DMS79 (cell line): ENCODE results near the gene RETN.

Experiments
- DNase-seq: peaks from one replicate; lab custom pipeline; 2025; lab: John Stamatoyannopoulos, UW

Gene RETN

GRCh38 chr19:7668842-7669241, at the start of gene RETN:
TSS of gene RETN (plus strand) at chr19:7669049. CDS start at chr19:7669327, 278 bp downstream.
- DNase-seq: no peak

DNA sequence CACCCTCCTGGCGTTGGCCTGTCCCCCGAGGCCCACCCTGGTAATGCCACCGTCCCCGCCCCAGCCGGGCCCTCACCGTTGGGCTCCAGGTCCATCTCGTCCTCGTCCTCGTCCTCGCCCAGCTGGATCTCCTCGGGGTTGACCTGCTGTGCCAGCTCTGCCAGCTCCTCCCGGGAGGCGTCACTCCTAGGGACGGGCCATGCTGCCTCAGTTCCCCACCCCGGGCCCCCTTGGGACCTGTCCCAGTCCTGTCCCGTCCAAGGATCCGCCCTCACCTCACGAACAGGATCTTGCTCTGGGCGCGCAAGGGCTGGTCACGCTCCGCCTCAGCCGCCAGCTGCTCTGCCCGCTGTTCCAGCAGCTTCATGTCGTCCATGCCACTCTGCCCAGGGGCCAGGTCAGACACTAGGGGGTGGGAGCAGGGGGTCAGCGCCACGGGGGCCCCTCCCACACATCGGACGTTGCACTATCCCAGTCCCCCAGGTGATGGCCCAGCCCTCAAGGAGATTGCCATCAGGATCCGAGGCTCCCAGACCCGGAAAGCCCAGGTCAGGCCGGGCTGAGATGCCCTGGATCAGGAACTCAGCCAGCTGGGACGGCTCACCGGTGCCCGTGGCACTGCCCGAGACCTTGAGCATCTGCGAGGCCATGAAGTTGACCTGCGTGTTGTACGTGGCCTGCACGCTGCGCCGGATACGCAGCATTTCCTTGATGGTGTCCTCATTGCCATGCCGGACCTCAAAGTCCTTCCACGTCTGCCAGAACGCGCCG, 49.0 kb upstream of the RETN start:
- DNase-seq: no peak

GRCh38 chr19:7620442-7621412, 48.1 kb upstream of the RETN start:
- no peak for DNase-seq

GRCh38 chr19:7622933-7623685, 45.7 kb upstream of the RETN start:
- no peak for DNase-seq

DNA sequence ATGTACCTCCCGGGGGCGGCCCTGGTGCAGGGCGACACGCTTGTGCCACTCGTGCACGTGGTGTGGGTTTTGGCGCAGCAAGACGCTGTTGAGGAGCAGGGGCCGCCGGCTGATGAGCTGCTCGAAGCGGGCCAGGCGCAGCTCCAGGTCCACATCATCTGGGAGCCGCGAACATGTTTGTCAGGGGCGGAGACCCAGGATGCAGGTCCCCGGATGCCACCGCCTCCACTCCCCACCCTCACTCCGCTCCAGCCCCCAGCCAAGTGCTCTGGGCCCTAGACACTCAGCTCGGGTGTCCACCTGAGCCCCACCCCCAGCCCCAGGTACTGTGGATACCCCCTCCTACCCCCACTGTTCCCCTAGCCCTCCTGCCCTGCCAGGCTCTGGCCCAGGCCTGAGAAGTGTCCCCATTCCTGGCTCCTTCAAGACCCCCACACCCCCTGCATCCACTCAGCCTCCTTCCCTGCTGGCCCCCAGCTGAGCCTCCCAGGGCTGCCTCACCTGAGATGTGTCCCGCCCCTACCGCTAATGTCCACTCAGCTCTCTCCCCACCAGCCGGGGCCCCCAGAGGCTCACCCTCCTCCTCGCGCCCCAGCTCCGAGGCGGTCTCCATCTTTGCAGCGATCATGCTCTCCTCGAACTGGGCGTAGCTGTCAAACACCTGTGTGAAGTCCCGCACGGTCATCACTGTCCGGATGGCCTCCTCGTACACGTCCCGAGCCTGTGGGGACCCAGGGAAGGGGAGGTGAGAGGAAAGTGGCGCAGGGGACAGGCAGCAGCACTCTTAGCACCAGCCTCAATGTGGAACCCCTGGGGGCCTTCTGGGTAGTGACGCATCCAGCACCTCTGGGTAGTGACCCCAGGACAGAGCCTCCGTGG, 44.9 kb upstream of the RETN start:
- DNase-seq: no peak

GRCh38 chr19:7624810-7625209, 44.0 kb upstream of the RETN start:
- no peak for DNase-seq

DNA sequence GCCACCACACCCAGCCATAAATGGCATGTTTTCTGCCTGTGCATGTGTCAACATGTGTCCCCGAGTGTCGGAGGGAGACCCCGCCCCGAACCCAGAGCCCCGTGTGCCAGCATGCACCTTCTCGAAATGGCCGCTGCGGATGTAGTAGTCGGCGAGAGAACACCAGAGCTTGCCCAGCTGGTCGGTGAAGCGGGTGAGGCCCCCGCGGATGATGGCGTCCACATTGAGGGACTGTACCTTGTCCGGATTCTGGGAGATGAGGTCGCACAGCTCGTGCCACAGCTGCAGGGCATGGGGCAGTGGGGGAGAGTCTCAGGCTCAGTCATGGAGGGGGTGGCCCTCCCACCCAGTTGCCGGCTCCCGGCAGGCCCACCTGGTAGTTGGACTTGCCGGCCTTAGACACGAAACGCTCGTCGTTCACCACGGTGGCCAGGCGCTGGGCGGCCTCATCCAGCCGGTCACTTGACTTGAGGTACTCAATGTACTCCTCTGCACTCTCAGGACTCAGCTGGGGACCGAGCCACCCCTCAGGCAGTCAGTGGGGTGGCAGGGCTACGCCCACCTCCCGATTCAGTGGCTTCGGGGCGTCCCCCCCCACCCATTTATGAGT, 43.0 kb upstream of the RETN start:
- no peak for DNase-seq

DNA sequence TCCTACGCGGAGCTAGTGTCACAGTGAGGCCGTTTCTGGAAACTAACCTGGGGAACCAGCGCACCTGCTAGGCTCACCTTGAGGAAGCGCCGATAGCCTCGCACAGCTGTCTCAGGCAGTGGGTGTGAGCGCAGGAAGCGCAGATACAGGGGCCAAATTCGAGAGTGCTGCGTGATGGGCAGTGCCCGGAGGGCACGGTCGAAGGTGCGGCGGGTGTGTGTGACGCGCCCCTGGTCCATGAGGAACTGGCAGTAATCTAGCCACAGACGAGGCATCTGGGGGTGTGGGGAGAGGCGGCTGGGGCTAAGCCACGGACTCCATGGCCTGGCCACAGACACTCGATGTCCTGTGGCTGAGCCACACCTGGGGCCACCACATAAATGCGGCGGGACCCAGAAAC, 41.7 kb upstream of the RETN start:
- DNase-seq: no peak

DNA sequence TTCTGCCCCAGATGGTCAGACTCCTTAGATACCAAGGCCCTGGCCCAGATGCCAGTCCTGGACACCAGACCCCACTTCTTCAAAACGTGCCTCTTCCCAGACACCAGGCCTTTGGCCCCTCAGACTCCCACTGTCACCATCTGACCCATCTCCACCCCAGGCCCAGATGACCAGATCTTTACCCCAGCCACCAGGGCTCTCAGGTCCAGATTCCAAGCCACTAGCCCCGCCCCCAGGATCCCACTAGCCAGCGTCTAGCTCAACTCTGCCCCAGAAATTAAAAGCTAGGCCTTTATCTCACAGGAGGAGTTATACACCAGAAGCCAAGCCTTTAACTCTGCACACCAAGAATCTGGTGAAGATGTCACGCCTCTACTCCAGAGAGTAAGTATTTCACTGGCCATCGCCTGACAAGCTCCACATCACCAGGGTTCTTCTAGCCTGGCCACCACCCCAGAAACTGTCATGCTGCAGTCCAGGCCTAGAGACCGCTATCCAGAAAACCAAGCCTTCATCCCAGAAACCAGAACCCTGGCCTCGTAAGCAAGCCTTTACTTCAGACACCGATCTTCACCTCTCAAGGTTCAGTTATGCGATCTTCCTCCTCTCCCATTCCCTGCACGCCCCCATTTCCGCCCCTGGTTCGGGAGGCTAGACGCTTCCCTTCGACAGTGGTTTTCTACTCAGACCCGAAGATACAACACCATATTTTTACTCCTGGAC, 40.1 kb upstream of the RETN start:
- no peak for DNase-seq

GRCh38 chr19:7629347-7630054, 39.3 kb upstream of the RETN start, which contains the start of the genes PET100 and XAB2:
TSS of gene PET100 (plus strand) at chr19:7629793. CDS start at chr19:7629834, 41 bp downstream.
TSS of gene XAB2 (minus strand) at chr19:7629545. CDS start at chr19:7629527, 18 bp downstream.
- DNase-seq: peak; percentile 97

DNA sequence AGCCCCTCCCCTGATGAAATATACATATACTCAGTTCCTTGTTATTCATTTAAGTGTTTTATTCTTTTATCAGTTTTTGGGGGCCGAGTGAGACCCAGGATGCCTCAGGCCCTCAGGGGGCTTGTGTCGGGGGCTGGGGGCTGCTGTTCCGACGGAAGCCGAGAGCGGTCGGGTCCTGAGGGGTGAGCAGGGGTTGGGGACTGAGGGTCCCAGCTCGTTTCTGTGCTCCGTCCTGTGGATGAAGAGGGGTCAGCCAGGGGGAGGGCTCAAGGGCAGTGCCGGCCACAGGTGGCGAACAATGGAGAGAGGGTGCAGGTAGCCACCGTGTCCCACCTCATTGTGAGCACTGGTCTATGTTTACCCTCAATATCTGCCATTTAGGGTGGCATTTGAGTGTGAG, 37.3 kb upstream of the RETN start:
- DNase-seq: no peak

GRCh38 chr19:7632340-7633203, 36.3 kb upstream of the RETN start:
- DNase-seq: no peak

DNA sequence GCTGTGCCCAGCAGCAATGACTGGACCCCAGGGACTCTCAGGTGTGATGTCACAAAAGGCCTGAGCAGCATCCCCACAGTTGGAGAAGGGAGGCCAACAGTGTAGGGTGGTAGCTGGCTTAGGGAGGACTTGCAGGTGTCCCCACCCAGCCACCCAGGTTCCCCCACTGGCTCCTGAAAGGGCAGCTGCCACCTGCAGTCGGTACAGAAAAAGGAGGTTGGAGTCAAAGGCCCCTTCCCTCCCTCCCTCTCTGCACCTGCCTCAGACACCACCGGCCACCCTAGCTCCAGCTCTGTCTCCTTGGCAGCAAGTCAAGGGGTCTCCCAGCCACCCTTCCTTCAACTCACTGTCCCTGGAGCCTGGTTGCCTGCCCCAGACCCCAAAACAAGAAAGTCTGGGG, 35.2 kb upstream of the RETN start, which contains the start of gene PCP2:
TSS of gene PCP2 (minus strand) at position 22 of the 400 bp plus-strand sequence. CDS start 262 bp downstream, outside the sequence.
- no peak for DNase-seq

- no peak for DNase-seq
Measured at GRCh38 chr19:7635670-7636069, 33.2 kb upstream of the RETN start.

DNA sequence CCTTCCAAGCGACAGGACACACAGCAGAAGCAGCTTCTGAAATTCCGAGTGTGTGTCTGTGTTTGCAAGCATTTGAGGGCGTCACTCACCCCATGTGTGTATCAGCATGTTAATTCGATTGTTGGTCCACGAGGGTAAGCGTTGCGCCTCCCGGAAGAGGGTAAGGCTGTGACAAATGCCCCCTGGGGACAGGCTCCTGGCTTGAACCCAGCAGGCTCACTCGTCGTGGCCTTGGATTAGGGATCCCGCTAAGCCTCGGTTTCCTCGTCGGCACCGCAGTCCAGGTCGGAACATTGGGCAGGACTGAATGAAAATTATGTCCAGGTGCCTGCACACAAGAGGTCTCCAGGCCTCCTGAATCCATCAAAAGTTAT, 32.5 kb upstream of the RETN start:
- DNase-seq: no peak

DNA sequence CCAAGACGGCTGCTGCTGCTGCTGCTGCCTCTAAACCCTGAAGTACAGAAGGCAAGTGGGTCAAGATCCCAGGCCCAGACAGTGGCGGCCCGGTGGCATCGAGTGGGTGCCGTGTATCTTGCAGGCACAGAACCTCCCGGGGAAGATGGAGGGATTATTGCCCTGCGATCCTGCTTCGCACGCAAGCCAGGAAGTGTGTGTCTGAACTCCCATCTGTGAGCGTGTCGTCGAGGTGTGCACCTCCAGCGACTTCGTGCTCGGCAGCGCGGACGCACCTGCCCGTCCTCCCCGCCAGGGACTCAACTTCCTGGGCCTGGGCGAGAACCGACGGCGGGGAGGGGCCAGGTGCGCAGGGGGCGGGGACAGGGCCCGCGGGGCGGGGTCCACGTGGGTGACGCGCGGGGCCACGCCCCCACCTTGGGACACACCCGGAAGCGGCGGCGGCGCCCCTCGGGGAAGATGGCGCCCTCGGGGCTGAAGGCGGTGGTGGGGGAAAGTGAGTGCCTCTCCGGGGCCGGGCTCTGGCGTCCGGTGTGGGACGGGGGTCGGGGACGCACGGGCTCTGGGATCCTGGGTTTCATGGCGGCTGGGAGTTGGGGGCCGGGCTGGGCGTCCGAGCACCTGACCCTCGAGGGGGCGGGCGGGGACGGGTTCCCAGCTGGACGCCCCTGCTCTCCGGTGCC, 32.0 kb upstream of the RETN start, which contains the start of gene STXBP2:
TSS of gene STXBP2 (plus strand) at position 420 of the 683 bp plus-strand sequence. CDS start at position 460, 40 bp downstream.
- peak; percentile 64 for DNase-seq
